OCI-LY1 (cell line): ENCODE measurements around the gene TNFAIP8L2.
"Not testable (repeated sequence)": the region's sequence is repeated elsewhere in the genome, so short reads cannot be mapped to it uniquely, and the experiment has no call there.

Experiments used
- EZH2 ChIP-seq: fragments of 200-600 bp; sonication (generic), shearing (Covaris generic); IDR thresholded peaks from 2 replicates; pipeline ENCODE4 v1.8.0; 2017; ENCODE audit warnings: borderline replicate concordance, mixed run types, mild to moderate bottlenecking, antibody characterized with exemption, low read length, moderate library complexity, mixed read lengths
- TF ChIP-seq, protein P1 (sequence below): fragments of 200-600 bp; sonication (generic), shearing (Covaris generic); IDR thresholded peaks from 2 replicates; pipeline ENCODE4 v1.5.1; 2017; ENCODE audit warnings: mild to moderate bottlenecking, antibody characterized with exemption, low read length, moderate library complexity, mixed read lengths

DNA sequence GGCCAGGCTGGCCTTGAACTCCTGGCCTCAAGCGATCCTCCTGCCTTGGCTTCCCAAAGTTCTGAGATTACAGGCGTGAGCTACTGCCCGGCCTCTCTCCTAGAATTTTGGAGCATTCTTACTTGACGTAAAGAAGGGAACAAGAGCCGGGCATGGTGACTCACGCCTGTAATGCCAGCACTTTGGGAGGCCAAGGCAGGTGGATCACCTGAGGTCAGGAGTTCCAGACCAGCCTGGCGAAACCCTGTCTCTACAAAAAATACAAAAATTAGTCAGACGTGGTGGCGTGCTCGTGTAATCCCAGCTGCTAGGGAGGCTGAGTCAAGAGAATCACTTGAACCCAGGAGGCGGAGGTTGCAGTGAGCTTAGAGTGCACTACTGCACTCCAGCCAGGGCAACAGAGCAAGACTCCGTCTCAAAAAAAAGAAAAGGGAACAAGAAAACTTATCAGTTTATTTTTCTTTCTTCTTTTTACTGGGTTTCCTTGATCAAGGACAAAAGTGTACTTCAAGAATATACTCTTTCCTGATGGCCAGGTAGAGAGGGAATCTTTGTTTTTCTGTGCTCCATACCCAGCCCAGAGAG lies 49.0 kb downstream of the TNFAIP8L2 start:
- TF ChIP-seq, protein P1, sequence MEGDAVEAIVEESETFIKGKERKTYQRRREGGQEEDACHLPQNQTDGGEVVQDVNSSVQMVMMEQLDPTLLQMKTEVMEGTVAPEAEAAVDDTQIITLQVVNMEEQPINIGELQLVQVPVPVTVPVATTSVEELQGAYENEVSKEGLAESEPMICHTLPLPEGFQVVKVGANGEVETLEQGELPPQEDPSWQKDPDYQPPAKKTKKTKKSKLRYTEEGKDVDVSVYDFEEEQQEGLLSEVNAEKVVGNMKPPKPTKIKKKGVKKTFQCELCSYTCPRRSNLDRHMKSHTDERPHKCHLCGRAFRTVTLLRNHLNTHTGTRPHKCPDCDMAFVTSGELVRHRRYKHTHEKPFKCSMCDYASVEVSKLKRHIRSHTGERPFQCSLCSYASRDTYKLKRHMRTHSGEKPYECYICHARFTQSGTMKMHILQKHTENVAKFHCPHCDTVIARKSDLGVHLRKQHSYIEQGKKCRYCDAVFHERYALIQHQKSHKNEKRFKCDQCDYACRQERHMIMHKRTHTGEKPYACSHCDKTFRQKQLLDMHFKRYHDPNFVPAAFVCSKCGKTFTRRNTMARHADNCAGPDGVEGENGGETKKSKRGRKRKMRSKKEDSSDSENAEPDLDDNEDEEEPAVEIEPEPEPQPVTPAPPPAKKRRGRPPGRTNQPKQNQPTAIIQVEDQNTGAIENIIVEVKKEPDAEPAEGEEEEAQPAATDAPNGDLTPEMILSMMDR: not testable (repeated sequence)
- TF ChIP-seq EZH2: not testable (repeated sequence)
